NCI-H2227 (cell line): ENCODE data around the gene EZR.

ENCODE experiments used
- DNase-seq: peaks from one replicate; lab custom pipeline; 2025; ENCODE audit not compliant: unreplicated experiment; lab: John Stamatoyannopoulos, UW

The EZR gene

DNA sequence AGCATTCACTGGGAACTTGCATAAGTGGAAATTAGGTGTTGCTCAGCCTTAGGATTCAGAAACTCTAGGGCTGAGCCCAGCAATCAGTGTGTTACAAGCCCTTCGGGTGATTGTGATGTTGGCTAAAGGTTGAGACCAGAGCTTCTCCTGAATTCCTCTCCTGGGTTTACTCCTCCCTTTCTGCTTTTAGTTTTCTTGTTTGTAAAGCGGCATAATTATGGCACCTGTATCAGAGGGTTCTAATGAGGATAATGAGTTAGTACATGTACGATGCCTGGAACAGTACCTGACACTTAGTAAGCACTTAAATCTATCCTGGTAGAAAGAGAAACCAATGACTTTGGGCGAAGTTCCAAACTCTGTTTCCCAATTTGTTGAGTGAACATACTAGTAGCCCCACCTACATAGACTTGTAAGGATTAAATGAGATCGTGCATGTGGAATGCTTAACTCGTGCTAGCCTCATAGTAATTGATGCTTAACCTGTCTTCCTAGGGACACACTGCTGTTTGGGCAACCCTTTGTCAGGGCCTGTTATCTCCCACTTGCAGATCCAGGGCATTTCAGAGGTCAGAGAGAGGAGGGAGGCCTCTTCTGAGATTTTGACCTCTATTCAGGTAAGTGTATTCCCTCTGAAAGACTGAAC lies 932 bp upstream of the EZR start:
- DNase-seq = no peak

DNA sequence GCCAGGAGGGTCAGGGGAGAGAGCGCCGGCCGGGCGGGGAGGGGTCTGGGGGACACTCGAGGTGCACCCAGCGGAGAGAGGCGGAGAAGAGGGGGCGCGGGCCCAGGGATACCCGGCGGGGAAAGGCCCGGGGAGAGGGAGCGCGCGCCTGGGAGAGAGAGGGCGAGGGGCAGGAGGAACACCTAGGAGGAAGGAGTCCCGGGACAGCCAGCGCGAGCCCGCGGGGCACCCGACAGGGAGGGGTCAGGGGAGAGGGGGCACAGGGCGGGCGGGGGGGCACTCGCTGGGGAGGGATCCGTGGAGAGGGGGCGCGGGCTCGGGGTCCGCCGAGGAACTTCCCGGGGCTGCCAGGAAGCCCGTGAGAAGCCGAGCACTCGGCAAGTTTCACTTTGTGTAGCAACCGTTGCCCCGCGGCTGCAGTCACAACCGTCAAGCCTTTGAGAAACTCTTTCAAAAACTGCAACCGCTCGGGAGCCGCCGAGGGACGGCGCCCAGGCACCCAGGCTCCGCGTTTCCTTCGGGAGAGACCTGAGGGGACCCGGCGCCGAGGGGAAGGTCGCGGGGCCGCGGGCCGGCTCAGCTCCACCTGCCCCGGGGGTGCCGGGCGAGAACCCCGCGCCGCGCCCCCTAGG lies 471 bp downstream of the EZR start:
- peak; percentile 38 for DNase-seq

DNA sequence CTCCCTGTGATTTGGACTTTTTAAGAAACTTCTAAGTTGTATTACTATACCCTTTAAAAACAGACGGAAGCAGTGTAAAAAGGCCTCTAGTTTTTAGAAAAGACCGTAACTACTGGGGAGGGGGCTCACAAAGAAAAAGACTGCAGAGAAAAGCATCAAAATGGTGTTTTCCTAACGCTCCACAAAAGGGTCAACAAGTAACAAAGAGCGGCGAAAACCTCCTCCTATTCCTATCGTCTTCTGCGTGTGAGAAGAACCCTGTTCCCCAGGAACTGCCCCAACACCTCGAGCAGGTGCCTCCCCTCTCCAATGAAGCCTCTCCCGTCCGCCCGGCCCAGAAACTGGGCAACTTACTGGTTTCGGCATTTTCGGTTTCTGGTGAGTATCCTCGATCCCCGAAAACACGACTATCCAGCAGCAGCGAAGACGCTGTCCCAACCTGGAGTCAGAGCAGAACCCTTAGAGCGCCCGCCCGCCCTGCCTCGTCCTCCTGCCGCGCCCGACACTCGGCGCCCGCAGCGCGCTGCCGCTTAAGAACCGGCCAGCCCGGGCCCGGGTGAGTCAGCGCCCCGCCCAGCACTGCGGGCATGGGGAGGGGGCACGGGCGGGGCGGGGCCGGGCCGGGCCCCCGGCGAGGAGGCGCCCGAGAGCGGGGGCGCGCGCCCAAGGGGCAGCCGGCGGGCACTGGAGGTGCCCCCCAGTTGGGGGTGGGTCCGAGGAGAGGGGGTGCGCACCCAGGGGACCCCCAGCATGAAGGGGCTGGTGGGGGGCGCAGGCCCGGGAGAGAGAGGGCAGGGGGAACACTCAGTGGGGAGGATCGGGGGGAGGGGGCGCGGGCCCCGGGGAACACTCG lies 1.2 kb downstream of the EZR start:
- peak; percentile 81 for DNase-seq

DNA sequence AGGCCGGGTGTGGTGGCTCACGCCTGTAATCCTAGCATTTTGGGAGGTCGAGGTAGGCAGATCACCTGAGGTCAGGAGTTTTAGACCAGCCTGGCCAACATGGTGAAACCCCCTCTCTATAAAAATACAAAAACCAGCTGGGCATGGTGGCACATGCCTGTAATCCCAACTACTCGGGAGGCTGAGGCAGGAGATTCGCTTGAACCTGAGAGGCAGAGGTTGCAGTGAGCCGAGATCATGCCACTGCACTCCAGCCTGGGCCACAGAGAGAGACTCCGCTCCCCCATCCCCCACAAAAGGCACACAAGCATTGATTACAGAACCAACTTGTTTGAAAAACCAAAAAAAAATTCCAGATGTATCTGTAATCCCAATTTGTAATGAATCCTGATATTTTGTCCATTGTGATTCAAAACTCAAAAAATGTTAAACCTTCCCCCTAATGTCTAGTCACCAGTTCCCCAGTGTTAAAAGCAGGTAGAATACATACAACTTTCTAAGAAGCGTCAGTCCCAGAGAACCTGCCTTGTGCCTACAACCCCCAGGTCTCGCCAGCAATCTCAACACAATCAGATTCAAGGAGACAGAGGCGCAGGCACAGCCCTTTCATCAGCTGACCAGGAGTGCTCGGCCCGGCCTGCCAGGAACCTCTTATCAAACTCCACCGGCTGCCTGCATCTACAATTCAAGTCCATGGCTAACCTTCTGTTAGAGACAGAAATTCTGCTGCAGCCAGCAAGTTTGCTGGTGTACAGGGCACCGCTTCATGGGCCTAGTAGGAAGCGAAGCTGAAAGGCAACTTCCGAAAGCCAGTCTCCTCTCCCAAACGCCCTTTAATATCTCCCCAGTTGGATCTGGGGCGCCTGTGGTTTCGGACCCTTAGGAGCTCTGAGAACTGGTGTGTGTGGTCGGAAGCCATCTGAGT lies 2.1 kb downstream of the EZR start:
- DNase-seq = peak; percentile 27

DNA sequence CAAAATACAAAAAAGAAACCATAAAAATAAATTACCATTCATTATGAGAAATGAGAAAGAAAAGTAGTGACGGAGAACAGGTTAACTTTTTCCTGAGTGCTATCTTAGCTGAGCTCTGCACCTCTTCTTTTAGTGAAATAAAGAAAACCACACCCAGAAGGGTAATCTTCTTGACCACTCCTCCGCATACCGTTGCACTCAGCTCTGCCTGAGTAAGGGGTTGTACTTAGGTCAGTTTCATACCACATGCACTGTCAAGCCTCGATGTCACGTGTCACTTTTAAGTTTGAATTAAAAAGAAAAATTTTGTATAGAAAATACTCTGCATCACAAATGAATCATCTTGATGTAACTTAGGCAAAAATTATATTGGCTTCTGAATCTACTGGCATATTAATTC lies 2.8 kb downstream of the EZR start:
- DNase-seq = no peak

DNA sequence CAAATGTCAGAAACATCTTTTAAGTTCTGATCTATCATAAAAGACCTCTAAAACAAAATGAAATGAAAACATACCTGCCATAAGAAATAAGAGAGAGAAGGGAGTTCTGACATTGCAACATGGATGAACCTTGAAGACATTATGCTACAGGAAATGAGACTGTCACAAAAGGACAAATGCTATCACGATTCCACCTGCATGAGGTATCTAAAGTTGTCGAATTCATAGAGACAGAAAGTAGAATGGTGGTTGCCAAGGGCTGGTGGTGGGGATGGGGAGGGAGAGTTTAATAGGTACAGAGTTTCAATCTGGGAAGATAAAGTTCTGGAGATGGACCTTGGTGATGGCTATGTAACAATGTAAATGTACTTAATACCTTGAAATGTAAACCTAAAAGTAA lies 3.3 kb downstream of the EZR start:
- no peak for DNase-seq

DNA sequence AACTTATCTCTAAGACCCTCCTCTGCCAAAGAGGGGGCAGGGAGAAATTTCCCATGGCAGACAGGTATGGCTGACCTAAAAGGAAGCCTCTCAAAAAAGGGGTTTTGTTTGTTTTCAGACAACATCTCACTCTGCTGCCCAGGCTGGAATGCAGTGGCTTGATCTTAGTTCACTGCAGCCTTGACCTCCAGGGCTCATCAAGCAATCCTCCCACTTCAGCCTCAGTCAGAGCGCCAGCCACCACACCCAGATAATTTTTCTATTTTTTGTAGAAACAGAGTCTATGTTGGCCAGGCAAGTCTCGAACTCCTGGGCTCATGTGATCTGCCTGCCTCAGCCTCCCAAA lies 3.8 kb downstream of the EZR start:
- DNase-seq = no peak

DNA sequence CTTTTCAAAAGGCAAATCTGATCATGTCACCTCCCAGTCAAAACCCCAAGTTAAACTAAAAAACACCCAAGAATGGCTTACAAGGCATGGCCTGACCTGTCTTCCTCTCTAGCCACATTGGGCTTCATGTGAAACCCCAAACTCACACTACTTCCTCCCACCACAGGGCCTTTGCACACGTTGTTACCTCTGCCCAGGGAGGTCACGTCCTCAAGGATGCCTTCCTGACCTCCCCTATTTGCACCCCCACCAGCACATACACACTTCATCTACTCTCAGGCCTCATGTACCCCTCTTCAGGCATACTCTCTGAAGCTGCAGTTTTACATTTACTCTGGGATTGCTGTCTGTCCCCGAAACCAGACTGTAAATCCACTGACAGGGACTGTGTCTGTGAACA lies 6.1 kb downstream of the EZR start:
- DNase-seq = no peak

DNA sequence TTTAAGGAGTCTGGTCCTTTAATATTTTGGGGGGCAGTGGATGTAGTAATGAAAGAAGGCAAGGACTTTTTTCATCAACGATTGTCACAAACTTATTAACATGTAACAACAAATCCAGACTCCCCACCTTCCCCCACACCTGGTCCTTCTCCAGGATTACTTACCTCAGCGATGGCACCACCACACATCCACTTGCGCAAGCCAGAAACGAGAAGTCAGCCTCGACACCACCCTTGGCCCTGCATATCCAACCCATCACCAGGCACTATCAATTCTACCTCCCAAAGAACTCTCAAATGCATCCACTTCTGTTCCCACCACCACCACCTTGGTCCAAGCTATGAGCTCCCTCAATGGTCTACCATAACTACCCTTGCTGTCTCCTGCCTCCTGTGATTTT lies 6.6 kb downstream of the EZR start:
- no peak for DNase-seq

DNA sequence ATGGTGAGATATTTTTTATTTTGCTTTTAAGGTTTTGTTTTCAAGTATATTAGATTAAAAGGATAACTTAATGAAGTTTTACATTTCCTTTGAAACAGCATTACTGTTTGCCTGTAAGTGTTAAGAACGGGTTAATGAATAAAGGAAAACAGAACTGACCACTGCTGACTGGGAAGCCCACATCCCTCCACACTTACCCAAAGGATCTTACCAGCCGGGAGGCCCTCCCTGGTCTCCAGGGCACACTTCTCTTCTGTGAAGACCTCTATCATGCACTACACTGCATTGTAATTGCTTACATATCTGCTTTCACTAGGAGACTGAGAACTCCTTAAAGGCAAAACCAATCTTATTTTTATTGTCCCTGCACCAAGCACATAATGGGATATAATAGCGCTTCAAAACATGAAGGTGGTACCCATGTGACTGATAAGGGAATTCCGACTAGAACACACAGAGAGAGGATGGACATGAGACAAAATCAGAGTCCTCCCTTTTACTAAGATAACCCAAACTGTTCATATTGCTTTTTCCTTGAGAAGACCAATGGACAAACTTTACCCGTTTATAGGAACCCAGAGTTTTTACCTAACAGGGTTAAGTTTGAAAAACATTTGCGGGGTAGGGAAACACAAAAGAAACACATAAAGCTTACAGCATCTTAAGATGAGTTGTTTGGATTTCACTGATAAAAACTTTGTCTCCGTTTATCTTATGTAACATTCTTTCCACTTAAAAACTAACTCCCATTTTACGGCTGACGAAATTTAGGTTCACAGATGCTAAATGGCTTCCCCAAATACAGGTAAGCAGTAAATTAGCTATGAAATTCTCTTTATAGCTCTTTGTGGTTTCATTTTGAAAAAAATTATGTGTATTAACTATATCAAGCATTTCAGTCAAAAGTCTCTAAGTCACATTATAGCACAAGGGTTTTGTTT lies 8.7 kb downstream of the EZR start:
- peak; percentile 32 for DNase-seq

DNA sequence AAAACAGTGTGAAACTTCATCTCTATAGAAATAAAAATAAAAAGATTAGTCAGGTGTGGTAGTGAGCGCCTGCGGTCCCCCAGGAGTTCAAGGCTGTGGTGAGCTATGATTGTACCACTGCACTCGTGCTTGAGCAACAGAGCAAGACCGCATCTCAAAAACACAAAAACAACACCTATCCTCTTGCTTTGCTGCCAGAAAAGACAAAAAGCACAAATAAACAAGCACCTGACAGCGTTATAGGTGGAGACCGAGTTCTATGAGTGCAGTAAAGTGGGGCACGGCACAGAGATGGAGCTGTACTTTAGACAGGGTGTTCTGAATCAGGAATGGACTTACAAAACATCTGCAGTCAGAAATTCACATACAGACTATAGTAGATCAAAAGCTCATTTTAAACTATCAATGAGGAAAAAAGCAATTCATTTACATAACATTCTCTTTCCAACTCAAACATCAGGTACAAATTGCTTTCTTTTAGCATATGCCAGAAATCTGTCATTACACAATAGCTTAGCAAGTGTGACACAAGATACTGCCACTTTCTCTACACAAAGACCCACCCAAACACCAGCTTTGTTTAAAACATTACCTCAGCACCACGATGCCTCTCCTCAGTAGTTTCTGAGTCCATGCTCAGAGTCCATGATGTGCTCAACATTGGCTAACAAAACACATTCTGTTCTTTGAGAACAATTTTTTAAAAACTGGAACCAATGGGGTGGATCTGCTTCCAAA lies 10.1 kb downstream of the EZR start:
- no peak for DNase-seq

DNA sequence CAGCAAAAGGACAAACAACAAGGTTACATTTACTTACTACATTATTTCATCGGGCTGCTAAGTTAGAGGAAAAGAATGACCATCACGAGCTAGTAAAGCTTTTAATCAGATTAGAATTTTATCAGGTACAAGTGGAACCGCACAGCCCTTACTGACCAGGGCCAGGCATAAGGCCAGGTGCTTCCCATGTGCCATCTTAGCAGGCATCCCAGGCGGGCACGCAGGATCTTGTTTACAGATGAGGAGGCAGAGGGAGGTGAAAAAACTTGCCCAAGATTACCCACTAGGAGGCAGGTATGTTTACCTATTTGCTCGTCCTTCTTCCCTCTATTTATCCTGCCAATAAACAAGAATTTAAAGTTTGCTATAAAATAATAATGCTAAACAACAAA lies 10.7 kb downstream of the EZR start:
- DNase-seq = no peak

DNA sequence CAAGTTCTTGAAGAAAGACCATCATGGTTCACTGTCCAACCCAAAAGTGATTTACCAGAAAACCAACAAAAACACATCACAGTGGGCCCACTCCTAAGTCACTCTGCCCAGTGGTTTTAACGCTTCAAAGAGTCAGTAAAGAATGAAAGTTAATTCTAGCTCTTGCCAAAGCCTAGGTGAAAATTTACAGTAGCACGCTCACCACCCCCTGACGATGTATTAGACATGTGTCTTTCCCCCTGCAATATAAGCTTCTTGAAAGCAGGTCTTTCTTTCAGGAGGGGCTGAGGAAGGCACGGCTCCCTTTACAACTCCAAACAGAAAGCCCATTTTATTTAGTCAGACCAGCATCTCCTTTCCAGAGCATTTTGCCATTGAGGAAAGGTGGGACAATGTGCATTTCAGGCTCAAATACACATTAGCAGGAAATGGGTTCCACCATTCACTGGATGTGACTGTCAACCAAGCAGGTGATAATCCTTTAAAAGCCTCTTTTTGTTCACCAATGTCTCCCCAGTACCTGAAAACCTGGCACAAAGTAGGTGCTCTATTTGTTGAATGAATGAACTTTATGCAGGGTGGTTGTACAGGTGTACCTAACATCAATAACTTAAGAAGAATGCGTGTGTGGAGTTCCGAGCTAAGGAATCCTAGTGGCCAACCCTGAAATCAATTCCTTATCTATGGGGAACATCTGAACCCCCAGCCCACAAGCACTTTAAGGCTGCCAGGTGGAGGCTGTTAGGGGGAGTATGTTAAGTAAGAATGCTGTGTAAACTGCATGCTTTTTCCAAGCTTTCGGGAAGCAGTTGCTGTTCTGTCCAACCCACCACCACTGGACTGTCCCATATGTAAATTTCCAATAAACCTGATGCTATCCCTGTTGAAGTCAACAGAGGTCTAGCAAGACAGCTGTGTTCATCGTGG lies 11.4 kb downstream of the EZR start:
- no peak for DNase-seq

DNA sequence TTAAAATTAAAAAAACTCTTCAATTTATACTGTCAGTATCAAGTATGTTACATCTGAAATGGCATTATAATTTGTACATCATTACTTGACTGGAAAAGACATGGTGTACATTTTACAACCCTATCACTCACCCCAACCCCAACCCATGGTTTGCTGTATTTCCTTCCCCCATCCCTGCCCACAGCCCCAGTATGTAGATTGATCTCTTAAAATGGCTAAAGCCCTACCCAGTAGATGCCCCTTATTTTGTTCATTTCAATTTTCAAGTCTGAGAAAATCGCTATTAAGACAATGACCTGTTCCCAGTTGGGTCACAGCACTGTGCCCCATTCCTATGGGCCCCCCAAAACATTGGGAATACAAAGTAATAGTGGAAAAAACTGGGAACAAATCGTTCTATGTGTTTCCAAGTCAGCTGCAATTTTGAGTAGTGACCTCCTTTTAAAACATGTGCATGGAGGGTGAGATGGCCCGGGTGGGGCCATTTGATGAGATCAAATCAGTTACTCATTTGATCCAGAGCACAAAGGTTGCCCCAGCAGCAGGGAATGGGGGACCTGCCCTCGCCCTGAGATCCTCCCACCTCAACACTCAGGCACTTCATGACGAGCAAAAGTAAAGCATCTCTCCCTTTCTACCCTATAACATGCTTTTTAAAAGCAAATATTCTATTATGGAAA lies 13.3 kb downstream of the EZR start:
- no peak for DNase-seq

DNA sequence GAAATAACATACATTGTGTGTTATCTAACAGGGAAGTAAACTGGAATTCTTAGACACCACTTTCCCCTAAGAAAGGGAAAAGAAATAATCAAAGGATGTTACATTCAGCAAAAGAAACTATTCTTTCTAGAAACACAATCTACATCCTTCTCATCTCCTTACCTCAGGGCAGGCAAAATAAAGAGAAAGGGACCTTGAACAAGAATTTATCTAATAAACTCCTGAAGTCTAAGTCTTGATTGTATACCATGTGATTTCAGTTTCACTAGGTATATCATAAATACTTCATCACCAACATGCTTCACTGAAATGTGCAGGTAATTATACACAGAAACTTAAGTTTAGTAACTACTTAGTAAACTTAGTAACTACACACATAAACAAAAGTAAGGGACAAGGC lies 15.0 kb downstream of the EZR start:
- no peak for DNase-seq

DNA sequence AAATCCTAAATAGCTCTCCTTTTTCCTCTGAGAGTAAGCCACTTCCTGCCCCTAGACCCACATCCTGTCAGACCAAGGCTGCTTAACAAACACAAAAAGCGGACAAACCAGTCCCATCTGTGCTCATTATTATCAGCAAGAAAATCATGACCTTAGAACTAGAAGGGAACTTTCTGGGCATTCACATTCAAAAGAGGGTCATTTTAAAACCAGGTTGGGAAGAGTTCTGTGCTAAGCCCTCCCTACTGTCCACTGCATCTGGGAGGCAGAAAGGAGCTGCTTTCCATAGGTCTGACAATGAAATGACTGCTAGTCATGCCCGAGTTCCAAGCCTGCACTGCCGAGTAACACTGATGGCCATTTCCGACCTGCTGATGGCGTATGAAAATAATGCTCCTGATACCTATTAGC lies 15.4 kb downstream of the EZR start:
- DNase-seq = peak; percentile 2

DNA sequence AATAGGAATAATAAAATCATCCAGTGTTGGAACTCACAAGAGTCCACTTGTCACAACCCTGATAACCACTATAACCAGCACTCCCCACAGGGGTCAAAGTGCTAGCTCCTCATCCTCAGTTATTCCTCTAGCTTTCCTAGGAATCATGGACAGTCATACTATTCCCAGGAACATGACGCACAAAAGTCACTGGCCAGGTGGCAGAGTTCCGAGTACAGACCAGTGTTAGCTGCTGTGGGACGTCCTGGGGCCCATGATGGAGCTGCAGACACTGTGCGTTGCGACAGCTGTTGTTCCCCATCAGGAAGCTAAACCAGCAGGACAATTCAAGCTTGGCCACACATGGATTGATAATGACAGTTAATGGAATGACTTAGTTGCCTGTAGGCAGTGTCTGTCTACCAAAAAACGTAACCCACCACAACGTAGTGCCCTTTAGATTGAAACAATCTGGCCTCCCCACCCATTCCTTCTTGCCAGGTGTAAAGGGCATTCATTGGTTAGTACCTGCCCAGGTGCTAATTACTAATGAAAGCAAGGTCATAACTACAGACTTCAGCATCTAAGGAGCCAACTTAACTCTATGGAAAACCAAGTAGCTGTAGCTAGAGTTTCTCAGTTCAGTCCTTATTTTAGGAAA lies 17.4 kb downstream of the EZR start:
- no peak for DNase-seq
